ENCODE results near the gene OR8G5.
"Not testable (repeated sequence)": the region's sequence is repeated elsewhere in the genome, so short reads cannot be mapped to it uniquely, and the experiment has no call there.

Gene OR8G5, protein sequence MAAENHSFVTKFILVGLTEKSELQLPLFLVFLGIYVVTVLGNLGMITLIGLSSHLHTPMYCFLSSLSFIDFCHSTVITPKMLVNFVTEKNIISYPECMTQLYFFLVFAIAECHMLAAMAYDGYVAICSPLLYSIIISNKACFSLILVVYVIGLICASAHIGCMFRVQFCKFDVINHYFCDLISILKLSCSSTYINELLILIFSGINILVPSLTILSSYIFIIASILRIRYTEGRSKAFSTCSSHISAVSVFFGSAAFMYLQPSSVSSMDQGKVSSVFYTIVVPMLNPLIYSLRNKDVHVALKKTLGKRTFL

DNA sequence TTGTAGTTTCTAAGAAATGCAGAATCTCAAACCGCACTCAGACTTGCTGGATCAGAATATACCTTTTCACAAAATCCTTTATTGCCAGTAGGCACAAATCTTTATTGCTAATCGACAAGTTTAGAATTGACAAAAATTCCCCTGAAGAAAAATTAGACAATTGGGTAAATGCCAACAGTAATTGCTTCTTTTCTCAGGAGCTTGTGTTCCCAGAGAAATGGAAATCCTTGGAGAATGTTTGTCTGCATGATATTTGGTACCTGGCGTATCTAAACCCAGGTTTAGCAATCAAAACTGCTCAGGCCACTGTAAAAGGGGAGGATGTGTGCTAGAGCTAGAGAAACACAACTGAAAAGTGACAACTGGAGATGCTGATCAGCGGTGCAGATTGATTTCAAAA, at the start of gene OR8G5:
Gene OR8G5, plus strand, starts transcription at position 301 of the 400 bp plus-strand sequence. CDS start 8,556 bp downstream, outside the sequence.
- DNase-seq = no peak

GRCh38 chr11:124207102-124207792, 48.9 kb upstream of the OR8G5 start:
- no peak for DNase-seq

DNA sequence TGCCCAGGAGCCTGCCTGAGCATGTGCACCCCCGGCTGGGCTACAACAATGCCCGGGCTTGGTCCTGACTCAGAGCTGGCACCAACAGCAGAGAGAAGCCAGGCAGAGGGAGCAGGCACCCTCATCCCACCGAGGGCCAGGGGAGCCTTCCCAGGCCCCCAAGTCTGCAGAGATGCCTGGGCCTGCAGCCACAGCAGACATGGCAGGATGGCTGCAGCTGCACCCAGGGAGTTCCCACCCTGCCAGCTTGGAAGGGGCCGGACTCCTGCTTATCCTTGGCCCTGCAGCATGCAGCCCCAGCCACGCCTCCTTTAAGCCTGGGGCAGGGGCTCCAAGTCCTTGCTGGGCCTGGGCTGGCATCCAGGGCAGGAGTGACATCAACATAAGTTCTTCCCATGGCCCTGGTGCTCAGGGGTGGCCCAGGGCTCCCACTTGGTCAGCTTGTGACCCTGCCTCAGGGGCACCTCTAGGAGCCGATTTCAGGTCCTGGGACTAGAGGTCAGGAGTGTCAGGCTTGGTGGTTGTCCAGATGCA, 46.3 kb upstream of the OR8G5 start:
- no peak for DNase-seq

DNA sequence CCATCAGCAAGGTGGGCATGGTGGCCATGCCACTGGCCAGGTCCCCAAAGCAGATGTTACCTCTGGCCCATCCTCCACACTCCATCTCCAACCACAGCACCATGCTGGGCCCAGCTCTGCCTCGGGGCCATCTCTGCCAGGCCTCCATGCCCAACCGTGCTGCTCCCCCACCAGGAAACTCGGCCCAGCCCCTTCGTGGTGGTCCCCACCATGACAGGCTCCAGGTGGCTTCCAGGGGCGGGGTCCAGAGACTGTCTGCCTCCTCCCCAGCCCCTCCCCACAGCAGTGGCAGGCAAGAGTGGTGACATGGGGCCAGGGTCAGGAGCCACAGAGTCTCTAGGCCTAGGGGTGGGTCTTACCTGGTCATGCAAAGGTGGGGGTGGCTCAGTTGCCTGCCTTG, 45.8 kb upstream of the OR8G5 start:
- no peak for DNase-seq

- no peak for DNase-seq
Observed at GRCh38 chr11:124211321-124211720, 44.9 kb upstream of the OR8G5 start.

- DNase-seq = no peak
Observed at GRCh38 chr11:124214027-124214426, 42.1 kb upstream of the OR8G5 start.

DNA sequence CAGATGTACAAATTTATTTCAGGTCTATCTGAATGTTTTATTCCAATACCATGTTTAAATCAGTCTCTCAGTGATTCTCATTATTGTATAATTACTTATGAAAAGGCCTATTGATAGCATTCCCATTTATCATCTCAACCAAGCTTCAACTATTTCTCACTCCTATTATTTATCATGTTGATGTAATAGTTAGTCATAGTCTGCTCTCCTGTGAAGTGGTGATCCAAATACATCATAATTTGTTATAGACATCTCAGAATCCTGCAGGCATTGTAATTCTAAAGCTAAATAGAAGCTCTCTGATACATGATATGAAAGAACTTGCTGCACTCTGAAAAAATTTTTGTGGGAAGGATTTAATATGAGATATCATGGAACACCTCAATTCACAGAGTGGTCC, 37.0 kb upstream of the OR8G5 start:
- no peak for DNase-seq

GRCh38 chr11:124222407-124222806, 33.8 kb upstream of the OR8G5 start:
- DNase-seq = no peak

- DNase-seq = not testable (repeated sequence)
Observed at GRCh38 chr11:124224618-124225423, 31.4 kb upstream of the OR8G5 start.

DNA sequence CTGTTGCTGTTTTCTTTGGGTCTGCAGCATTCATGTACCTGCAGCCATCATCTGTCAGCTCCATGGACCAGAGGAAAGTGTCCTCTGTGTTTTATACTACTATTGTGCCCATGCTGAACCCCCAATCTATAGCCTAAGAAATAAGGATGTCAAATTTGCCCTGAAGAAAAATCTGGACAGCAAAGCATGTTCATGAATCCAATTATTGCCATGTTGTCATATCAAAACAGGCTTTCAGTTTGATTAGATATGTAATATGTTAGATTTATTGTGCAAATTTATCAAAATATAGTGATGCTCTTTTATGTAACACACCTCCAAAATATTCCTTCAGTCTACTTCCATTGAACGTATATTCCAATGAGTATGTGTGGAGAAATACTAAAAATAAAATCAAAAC, 30.7 kb upstream of the OR8G5 start:
- no peak for DNase-seq

GRCh38 chr11:124233376-124233775, 22.8 kb upstream of the OR8G5 start:
- DNase-seq = no peak

DNA sequence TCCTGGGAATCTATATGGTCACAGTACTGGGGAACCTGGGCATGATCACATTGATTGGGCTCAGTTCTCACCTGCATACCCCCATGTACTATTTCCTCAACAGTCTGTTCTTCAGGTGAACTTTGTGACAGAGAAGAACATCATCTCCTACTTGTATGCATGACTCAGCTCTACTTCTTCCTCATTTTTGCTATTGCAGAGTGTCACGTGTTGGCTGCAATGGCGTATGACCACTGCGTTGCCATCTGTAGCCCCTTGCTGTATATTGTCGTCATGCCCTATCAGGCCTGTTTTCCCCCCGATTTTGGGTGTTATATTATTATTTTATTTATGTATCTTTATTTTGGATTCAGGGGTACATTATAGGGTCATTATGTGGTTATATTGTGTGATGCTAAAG, 17.7 kb upstream of the OR8G5 start:
- DNase-seq = no peak

DNA sequence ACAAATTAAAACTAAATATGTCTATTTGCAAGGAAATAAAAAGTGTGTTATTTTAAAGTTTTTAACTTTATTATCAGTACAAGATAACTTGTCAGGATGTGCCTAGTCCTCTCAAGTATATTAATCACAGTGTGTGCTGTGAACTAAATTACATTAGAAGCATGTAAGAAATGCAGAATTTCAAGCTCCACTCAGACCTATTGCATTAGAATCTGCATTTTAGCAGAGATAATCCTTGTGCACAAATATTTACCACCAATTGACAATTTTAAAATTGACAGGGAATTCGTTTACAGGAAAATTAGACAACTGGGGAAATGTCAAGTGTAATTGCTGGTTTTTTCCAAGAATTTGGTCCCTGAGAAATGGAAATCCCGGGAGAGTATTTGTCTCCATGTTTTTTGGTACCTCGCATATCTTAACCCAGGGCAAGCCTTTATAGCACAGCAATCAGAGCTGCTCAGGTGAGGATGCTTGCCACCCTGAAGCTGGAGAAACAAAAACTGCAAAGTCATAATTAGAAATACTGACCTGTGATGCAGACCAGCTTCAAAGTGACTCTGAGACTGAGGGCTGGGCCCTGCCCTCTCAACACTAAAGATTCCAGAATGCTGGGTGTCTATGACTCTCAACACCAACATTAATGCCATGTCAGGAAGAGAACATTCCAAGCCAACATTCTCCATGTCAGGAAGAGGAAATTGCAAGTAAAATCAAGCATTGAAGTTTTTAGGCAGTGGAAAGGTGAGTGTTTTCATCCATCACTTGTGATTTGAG, 15.4 kb upstream of the OR8G5 start, which contains the start of gene OR8G1:
Gene OR8G1, plus strand, starts transcription at position 475 of the 777 bp plus-strand sequence. CDS start 8,581 bp downstream, outside the sequence.
- DNase-seq = no peak

DNA sequence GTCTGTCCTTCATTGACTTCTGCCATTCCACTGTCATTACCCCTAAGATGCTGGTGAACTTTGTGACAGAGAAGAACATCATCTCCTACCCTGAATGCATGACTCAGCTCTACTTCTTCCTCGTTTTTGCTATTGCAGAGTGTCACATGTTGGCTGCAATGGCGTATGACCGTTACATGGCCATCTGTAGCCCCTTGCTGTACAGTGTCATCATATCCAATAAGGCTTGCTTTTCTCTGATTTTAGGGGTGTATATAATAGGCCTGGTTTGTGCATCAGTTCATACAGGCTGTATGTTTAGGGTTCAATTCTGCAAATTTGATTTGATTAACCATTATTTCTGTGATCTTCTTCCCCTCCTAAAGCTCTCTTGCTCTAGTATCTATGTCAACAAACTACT, 6.3 kb upstream of the OR8G5 start:
- DNase-seq = not testable (repeated sequence)

DNA sequence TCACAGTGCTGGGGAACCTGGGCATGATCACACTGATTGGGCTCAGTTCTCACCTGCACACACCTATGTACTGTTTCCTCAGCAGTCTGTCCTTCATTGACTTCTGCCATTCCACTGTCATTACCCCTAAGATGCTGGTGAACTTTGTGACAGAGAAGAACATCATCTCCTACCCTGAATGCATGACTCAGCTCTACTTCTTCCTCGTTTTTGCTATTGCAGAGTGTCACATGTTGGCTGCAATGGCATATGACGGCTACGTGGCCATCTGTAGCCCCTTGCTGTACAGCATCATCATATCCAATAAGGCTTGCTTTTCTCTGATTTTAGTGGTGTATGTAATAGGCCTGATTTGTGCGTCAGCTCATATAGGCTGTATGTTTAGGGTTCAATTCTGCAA, 8.9 kb downstream of the OR8G5 start:
- DNase-seq = not testable (repeated sequence)

DNA sequence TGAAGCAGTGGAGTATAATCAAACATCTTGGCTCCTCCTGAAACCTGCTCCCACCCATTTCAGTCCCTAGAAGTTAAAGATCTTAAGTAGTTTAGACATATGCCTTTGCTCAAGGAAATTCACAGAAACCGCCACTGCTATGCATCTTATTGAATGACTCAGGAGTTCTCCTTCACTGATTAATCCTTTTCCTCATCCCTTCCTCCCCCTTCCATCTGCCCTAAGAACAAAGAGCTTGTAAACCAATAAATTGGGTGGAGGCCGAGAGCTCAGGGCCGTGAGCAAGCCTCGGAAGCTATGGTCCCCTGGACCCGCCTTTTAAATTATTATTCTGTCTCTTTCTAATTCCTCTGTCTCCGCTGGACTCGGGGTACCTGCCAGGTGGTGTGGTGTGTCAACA, 14.7 kb downstream of the OR8G5 start:
- DNase-seq = not testable (repeated sequence)

DNA sequence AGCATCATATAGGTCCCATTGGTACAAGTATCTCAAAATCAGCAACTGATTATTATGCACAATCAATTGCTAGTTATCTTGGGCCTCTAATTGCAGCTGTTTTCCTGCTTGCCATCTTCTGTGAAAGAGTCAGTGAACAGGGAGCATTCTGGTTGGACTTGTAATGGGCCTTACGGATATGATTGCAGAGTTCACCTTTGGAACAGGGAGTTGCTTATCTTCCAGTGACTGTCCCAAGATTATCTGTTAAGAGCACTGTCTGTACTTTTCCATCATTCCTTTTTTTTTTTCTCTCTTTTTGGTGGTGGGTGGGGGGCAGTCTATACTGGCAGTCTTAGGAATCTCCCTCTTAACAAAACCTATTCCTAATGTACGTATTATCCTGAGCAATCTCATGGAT, 17.8 kb downstream of the OR8G5 start:
- DNase-seq = no peak

DNA sequence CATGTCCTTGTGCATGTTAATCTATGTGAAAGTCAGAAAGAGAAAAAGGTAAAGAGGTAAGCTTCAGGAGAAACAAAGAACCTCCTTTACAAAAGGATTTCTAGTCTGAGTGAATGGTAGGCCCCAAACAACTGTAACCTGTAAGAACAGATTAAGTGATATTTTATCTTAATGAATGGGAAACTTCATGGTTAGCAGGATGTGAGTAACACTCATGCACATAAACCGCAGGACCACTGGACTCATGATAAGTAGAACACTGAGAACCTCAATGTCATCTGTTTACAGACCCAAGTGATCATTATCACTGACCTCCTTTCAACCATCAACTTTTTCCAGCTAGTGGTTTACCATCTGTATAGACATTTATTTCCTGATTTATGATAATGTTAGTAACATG, 19.9 kb downstream of the OR8G5 start:
- no peak for DNase-seq

GRCh38 chr11:124277207-124277606, 21.0 kb downstream of the OR8G5 start:
- no peak for DNase-seq

DNA sequence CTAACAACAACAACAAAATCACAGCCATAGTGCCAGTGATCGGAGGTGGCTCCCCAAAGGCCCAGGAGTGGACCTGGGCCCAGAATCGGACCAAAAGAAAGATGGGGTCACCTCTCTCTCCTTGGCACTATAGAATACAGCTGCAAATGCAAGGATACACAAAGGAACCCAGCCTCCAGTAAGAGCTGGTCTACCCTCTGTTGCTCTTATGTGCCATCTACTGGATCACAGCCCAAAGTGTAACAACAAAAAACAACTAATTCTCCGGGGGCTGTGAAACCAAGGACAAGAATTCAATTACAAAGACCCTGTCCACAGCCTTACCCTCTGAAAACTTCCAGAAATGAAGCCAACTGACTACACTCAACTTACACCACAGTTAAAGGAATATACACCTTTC, 21.6 kb downstream of the OR8G5 start:
- no peak for DNase-seq

DNA sequence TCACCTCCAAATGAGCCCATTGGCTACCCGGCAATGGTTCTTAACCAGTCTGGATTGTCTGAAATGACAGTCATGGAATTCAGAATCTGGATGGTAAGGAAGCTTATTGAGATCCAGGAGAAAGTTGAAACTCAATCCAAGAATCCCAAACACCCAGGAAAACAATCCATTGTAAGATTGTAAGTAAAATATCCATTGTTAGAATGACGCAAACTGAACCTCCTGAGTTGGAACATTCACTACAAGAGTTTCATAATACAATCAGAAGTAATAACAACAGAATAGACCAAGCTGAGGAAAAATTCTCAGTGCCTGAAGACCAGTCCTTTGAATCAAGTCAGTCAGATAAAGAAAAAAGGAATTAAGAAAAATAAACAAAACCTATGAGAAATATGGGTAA, 22.1 kb downstream of the OR8G5 start:
- DNase-seq = no peak

GRCh38 chr11:124285610-124286344, 29.6 kb downstream of the OR8G5 start:
- DNase-seq = no peak
